Endodermal cell (in vitro differentiated cells): ENCODE data around the gene ATP13A3. TPM values are rescaled to one million over a fixed set of nuclear protein-coding genes. Genes with fewer than 3 reads are reported as not detected.

Experiments
- DNase-seq: peaks from one replicate; pipeline ENCODE4 v3.0.0-alpha.2; 2017
- H3K27ac ChIP-seq: 2 replicates; pipeline ENCODE4 v1.5.1; 2013; ENCODE audit warnings: mild to moderate bottlenecking, low read depth, low read length, moderate library complexity
- H3K27me3 ChIP-seq: 2 replicates; pipeline ENCODE4 v1.6.1; 2013; ENCODE audit warnings: mild to moderate bottlenecking, low read length, moderate library complexity; ENCODE audit not compliant: insufficient read depth, control insufficient read depth, poor library complexity, severe bottlenecking
- H3K36me3 ChIP-seq: 2 replicates; pipeline ENCODE4 v1.7.0; 2013; ENCODE audit warnings: mild to moderate bottlenecking, low read length, moderate library complexity; ENCODE audit not compliant: control insufficient read depth, insufficient read depth
- H3K4me1 ChIP-seq: one replicate; pipeline ENCODE4 v1.7.0; 2013; ENCODE audit warnings: low read length; ENCODE audit not compliant: control insufficient read depth, insufficient read depth
- H3K4me3 ChIP-seq: 2 replicates; pipeline ENCODE4 v1.5.1; 2013; ENCODE audit warnings: mild to moderate bottlenecking, low read length, moderate library complexity
- H3K9ac ChIP-seq: 2 replicates; pipeline ENCODE4 v1.6.1; 2013; ENCODE audit warnings: mild to moderate bottlenecking, low read length, moderate library complexity; ENCODE audit not compliant: poor library complexity, severe bottlenecking; ENCODE audit errors: extremely low read depth
- H3K9me3 ChIP-seq: 2 replicates; pipeline ENCODE4 v1.6.1; 2013; ENCODE audit warnings: mild to moderate bottlenecking, low read length, moderate library complexity; ENCODE audit not compliant: control insufficient read depth
- H3K27ac Mint-ChIP-seq: 2 replicates; pipeline ENCODE4 v1.8.0; 2020; ENCODE audit warnings: mixed read lengths
- H3K27me3 Mint-ChIP-seq: 2 replicates; pipeline ENCODE4 v1.8.0; 2021; ENCODE audit warnings: mild to moderate bottlenecking, mixed read lengths; ENCODE audit not compliant: insufficient read depth
- H3K36me3 Mint-ChIP-seq: 2 replicates; pipeline ENCODE4 v1.8.0; 2020; ENCODE audit warnings: low read depth, mixed read lengths
- H3K4me1 Mint-ChIP-seq: 2 replicates; pipeline ENCODE4 v1.8.0; 2020; ENCODE audit warnings: mixed read lengths
- H3K4me3 Mint-ChIP-seq: 2 replicates; pipeline ENCODE4 v1.8.0; 2020; ENCODE audit warnings: mild to moderate bottlenecking, moderate library complexity, mixed read lengths
- H3K9me3 Mint-ChIP-seq: 2 replicates; pipeline ENCODE4 v1.8.0; 2020; ENCODE audit warnings: mild to moderate bottlenecking, mixed read lengths
- CTCF ChIP-seq: fragments of 200-600 bp; sonication (generic); conservative IDR thresholded peaks from 2 replicates; pipeline ENCODE4 v1.5.0; 2021; ENCODE audit warnings: antibody characterized with exemption, mild to moderate bottlenecking
- WGBS, 2 experiments: methylation state at CpG; one replicate each; pipeline versions ENCODE4 v1.1.5 to v1.1.7; 2013; ENCODE audit warnings: missing lambda C conversion rate in 2 of 2, mixed read lengths in 1 of 2; ENCODE audit not compliant: insufficient coverage in 1 of 2, insufficient read length in 1 of 2; 5-methylcytosine and 5-hydroxymethylcytosine counted together
- total RNA-seq, 2 donors: library from RNA; stranded (reverse); fragmentation: NEBNext Ultra II Directional in 1 of 2; extraction: Animal tissue kit (Norgen Biotek cat#: 25700) in 1 of 2; gene quantifications; 2 replicates in 1 of 2; 3 replicates in 1 of 2; pipeline ENCODE4 v1.2.1, GENCODE V29; 2021

ATP13A3 gene
- total RNA-seq, 2 donors from 2014 or later: 99.7 to 125 TPM

GRCh38 chr3:194396539-194396858 is 90.3 kb downstream of the ATP13A3 start:
- Histone ChIP-seq H3K27me3 (peaks cover 54% of the 10 kb centered on the region), H3K4me1 (peaks cover 8% of the 10 kb centered on the region), H3K36me3 (no peaks in the 10 kb centered on the region), H3K4me3 (no peak overlapping the region), H3K9ac (no peak overlapping the region), H3K27ac (no peak overlapping the region), H3K9me3 (no peaks in the 10 kb centered on the region)
- Mint-ChIP-seq H3K27ac (no peak overlapping the region), H3K4me3 (no peak overlapping the region), H3K36me3 (no peaks in the 10 kb centered on the region), H3K27me3 (peaks cover 37% of the 10 kb centered on the region), H3K4me1 (peaks cover 7% of the 10 kb centered on the region), H3K9me3 (no peaks in the 10 kb centered on the region)
- WGBS, 2 experiments: 31 to 32% methylated on average over 10 to 13 of the region's 13 CpGs
- no peak for DNase-seq
- TF ChIP-seq CTCF: no peak

GRCh38 chr3:194395778-194396538 is 90.8 kb downstream of the ATP13A3 start:
- H3K4me3 Mint-ChIP-seq: no peak overlapping the region
- H3K9me3 ChIP-seq: no peaks in the 10 kb centered on the region
- H3K9me3 Mint-ChIP-seq: peaks cover under 1% of the 10 kb centered on the region
- H3K4me3 ChIP-seq: no peak overlapping the region
- no peaks in the 10 kb centered on the region for H3K36me3 ChIP-seq
- H3K27me3 Mint-ChIP-seq: peaks cover 38% of the 10 kb centered on the region
- no peak overlapping the region for H3K27ac ChIP-seq
- H3K27me3 ChIP-seq: peaks cover 54% of the 10 kb centered on the region
- no peak overlapping the region for H3K27ac Mint-ChIP-seq
- no peaks in the 10 kb centered on the region for H3K36me3 Mint-ChIP-seq
- 53 to 64% methylated on average over 10 to 26 of the region's 26 CpGs for WGBS, 2 experiments
- no peak for TF ChIP-seq CTCF
- DNase-seq: peak; percentile 79
- peaks cover 7% of the 10 kb centered on the region for H3K4me1 Mint-ChIP-seq
- H3K4me1 ChIP-seq: peaks cover 5% of the 10 kb centered on the region
- no peak overlapping the region for H3K9ac ChIP-seq

- Mint-ChIP-seq H3K4me3 (no peak overlapping the region), H3K9me3 (peaks cover 8% of the 10 kb centered on the region), H3K36me3 (no peaks in the 10 kb centered on the region), H3K27me3 (peaks cover 43% of the 10 kb centered on the region), H3K4me1 (peaks cover 7% of the 10 kb centered on the region), H3K27ac (no peak overlapping the region)
- TF ChIP-seq CTCF: no peak
- WGBS, 2 experiments: 81 to 95% methylated on average over 3 to 5 of the region's 5 CpGs
- peaks cover 56% of the 10 kb centered on the region for H3K27me3 ChIP-seq
- H3K4me3 ChIP-seq: no peak overlapping the region
- no peak overlapping the region for H3K27ac ChIP-seq
- no peak for DNase-seq
- no peak overlapping the region for H3K9ac ChIP-seq
- peaks cover 5% of the 10 kb centered on the region for H3K4me1 ChIP-seq
- H3K9me3 ChIP-seq: peaks cover 6% of the 10 kb centered on the region
- no peaks in the 10 kb centered on the region for H3K36me3 ChIP-seq
Measured at GRCh38 chr3:194395212-194395611, 91.6 kb downstream of the ATP13A3 start.
